ENCODE data around the gene SCN2A. TPM values are rescaled to one million over a fixed set of nuclear protein-coding genes. Genes with fewer than 3 reads are reported as not detected.
"Not testable (repeated sequence)": the region's sequence is repeated elsewhere in the genome, so short reads cannot be mapped to it uniquely, and the experiment has no call there.

SCN2A gene
- total RNA-seq, 2 donors from 2014 or later, result 0.13 to 0.56 TPM

DNA sequence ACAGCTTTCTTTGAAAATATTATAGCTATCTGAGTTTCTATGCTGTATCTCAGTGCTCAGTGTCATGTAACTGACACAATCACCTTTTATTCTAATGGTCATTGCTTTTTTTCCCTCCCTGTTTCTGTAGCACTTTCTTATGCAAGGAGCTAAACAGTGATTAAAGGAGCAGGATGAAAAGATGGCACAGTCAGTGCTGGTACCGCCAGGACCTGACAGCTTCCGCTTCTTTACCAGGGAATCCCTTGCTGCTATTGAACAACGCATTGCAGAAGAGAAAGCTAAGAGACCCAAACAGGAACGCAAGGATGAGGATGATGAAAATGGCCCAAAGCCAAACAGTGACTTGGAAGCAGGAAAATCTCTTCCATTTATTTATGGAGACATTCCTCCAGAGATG lies 56.4 kb downstream of the SCN2A start:
- intact Hi-C loops (cut with DNase I), result loop anchor here in 1 of 2 donors (5.0 kb wide), 1 partner anchor 128 kb away; no protein-coding TSS in a partner anchor
- DNase-seq, result no peak
- ATAC-seq, result no peak

DNA sequence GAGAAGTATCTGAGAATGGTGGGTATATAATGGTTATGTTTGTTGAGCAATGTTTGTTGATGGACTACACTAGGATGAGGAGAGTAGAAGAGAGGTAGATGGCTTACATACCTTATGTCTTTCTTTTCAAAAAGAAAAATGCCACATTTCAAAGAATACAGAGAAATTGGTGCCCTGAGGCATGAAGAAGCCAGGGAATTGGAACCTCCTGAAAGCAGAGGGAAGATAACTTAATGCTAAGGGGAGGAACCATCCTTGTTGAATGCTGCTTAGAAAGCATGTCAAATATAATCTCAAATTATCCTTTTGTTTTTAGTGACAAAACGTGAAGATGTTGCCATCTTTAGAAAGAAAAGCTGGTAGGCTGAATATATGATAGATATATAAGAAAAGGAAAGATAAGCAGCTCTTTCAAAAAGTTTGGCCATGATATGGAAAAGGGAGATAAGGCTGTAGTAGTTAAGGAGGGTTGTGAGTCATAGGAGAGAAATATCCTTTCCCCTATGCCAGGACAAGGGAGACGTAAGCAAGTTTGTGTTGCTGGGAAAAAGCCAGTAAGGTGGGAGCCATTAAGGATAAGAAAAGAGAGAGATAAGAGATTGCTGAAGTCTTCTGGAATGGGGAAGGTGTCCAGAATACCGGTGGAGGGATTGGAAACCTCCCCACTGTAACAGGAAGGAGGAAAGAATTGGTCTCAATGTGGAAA lies 66.3 kb downstream of the SCN2A start:
- peak; percentile 70 to 98 for ATAC-seq

DNA sequence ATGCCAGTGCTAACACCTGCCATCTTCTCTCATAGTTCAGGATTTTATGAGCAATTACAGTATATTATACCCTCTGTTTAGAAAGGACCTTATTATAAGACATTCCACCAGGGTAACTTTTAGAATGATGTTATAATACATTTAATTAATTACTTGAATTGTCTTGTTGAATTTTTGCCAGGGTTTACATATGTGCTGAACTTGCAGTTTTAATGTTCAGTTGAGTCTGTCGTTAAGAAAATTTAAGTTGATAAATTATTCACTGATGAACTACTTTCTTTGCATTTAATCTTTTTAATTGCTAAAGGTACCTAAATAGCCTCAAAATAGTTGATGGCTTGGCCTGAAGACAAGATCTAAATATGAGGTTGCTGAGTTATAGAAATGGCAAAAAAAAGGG lies 68.1 kb downstream of the SCN2A start:
- no peak for ATAC-seq
- intact Hi-C loops (cut with DNase I), result no loop called here
- DNase-seq, result no peak

More for the DNA sequence above, 66.3 kb downstream of the SCN2A start:
- DNase-seq, result no peak
- intact Hi-C loops (cut with DNase I), result no loop called here

DNA sequence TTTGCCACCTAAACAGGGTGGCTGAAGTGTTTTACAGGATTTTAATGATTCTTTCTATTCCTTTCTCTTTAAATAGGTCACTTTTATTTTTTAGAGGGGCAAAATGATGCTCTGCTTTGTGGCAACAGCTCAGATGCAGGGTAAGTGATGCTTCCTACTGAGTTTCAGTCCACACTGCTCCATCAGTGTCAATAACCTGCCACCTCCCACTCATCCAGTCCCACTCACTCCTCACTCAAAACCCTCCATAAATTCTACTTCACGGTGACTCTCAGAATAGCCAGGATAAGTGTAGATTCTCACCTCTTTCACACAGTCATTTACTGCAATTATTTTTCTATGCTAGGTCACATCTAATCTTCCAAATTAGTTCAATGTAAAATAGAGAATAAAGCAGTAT lies 72.7 kb downstream of the SCN2A start:
- intact Hi-C loops (cut with DNase I), result no loop called here
- no peak for DNase-seq
- ATAC-seq, result no peak

DNA sequence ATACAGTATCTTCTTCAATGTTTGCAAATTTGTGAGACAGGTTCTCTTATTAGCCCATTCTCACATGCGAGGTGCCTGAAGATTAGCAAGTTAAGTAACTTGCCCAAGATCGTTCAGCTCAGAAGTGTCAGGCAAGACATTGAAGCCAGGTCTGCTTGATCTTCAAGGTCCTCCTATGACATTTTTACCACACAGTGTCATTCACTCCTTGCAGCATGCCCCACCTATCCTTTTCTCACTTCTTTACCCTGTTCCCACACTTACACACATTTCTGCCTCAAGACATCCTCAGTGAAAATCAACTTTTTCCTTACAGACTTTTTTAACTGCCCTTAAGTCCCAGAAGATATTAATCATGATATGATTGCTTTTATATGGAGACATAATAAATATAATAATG lies 73.8 kb downstream of the SCN2A start:
- intact Hi-C loops (cut with DNase I), result no loop called here
- ATAC-seq, result no peak
- no peak for DNase-seq

DNA sequence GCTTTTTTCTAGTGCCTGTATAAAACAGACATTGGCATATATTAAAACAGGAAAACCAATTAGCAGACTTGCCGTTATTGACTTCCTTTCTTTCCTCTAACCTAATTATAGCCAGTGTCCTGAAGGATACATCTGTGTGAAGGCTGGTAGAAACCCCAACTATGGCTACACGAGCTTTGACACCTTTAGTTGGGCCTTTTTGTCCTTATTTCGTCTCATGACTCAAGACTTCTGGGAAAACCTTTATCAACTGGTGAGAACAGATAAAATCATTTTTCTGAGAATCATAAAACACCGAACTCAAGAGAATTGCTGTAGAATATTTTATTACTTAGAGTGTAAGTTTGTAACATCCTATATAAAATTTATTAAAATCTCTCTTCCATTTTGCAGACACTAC lies 74.3 kb downstream of the SCN2A start:
- no peak for ATAC-seq
- intact Hi-C loops (cut with DNase I), result no loop called here
- no peak for DNase-seq

DNA sequence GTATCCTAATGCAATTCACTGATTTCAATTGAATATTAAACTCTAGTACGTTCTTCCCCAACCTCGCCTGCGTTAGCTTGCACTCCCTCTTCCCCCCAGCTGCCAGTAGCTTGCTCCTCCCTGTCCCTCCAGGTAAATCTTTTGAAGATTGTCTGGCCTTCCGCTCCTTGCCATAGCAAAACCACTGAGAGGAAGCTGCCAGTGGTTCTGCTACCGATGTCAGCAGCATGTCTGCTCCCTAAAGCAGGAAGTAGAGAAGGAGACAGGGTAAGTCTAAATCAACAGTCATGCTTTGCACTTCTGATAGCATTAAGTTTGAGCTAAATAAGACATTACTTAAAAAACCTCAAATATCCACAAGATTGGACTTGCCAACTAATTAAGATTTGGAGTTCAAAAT lies 89.1 kb downstream of the SCN2A start:
- intact Hi-C loops (cut with DNase I), result no loop called here
- DNase-seq (no peak), ATAC-seq (no peak)

DNA sequence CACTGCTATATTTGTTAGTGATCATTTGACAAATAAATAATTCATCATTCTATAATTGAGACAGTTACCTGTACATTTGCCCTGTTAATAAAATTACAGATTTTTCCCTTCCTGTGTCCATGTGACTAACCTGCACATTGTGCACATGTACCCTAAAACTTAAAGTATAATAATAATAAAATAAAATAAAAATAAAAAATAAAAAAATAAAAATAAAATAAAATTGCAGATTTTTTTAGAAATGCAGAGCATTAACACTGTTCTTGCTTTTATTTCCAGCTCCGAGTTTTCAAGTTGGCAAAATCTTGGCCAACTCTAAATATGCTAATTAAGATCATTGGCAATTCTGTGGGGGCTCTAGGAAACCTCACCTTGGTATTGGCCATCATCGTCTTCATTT lies 105.1 kb downstream of the SCN2A start:
- intact Hi-C loops (cut with DNase I); ATAC-seq; DNase-seq: not testable (repeated sequence)

DNA sequence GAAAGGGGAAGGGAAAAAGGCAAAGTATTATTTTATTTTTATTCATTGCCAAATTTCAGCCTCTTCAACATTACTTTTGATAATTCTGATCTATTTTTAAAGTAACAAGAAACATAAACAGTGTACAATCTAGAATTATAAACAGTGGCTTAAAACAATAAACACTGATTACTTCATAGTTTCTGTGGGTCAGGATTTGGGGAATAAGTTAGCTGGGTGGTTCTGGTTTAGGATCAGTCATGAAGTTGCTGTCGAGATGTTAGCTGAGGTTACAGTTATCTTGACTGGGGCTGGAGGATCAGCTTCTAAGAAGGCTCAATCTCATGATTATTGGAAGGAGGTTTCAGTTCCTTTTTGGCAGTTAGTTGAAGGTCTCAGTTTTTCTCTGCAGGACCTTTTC lies 109.2 kb downstream of the SCN2A start:
- intact Hi-C loops (cut with DNase I), result no loop called here
- DNase-seq (no peak), ATAC-seq (no peak)

DNA sequence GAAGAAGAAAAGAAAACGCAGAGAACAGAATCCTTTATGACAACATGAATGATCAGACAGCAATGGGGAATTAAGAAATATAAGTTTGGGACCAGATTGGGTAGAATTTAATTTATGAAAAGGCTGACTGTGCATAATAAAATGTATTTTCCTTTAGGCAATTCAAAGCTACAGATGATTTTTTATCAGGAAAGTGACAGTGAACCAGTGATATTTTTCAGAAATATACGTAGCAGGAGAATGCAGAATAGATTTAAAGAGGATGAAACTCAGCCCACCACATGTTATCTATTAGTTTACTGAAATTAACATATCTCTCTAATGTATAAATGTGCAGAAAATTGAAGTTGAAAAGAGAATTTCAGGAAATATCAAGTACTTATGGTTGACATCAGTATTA lies 110.0 kb downstream of the SCN2A start:
- ATAC-seq (no peak), DNase-seq (no peak)
- intact Hi-C loops (cut with DNase I), result no loop called here

DNA sequence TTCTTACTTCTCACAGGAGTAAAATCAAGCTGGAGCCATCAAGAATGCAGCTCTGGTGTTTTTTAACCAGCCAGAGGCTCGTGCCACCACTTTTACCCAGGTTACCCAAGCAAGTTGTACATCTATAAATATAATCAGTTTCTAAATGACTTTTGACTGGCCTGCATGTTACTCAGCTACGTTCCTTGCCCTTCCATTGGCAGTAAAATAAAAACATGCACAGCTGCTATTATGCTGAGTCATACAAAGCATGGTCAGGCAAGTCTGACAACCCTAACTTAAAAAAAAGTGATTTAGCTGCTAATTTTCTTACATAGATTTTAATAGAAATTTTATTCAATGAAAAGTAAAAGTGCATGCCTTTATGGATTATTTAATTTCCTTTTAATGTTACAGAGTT lies 118.5 kb downstream of the SCN2A start:
- ATAC-seq, result peak in 1 of 2 donors; percentile 49
- intact Hi-C loops (cut with DNase I), result no loop called here
- no peak for DNase-seq

DNA sequence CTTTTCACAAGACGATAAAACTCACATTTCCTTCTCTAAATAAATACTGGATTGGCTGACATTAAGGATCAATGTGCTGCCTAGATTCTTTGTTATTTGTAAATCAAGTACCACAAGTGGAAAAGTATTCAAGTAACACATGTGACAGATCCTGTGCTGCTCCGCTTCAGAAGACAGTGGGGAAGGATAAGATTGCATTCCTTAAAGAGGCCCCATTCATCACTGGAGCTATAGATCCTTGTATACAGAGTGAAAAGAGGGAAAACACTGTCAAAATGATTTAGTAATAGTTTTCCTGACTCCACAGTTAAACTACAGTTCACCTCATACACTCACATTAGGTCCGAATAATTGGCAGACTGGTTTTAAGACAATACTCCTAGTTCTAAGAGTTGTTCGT lies 122.3 kb downstream of the SCN2A start:
- ATAC-seq (no peak), DNase-seq (no peak)
- intact Hi-C loops (cut with DNase I), result no loop called here

DNA sequence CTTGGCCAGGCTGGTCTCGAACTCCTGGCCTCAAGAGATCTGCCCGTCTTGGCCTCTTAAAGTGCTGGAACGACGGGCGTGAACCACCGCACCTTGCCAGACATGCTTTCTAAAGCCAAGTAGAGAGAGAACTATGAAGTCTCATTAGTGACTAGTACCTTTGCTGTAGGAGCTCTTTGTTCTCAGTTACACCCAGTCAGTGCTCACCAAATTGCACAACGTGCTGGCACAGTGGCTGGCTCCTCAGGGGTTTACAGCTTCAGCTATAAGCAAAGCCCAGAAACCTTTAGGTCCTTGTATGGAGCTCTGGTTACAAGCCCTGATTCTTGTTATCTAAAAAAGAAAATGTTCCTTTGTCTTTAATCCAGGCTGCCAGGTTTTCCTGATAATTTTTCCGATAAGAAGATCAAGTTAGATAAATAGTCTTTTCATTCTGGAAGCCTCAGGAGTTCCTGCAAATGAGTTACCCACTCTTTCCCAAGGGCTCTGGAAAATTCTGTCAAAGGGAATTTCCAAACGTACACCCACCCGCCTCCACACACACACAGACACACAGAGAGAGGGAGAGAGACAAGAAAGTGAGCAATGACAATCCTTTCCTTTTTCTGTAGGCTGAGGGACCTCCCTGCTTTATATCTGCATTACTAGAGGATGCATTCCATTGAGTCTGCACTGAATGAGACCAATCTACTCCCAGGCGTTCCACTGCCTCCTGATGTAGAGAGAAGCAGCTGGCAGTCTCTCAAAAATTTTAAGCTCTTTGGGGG lies 130.1 kb downstream of the SCN2A start:
- intact Hi-C loops (cut with DNase I), result no loop called here
- DNase-seq, result no peak

DNA sequence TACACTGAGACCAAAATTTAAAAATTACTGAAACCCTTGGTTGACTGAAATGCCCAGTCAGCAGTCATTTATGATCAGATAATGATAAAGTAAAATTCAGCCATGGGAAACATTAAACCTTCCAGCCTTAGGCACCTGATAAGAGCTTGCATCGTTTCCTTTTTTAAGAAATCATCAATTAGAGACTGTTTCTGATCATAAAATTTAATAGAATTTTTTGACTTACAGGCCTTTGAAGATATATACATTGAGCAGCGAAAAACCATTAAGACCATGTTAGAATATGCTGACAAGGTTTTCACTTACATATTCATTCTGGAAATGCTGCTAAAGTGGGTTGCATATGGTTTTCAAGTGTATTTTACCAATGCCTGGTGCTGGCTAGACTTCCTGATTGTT lies 130.7 kb downstream of the SCN2A start:
- DNase-seq, result no peak
- no peak for ATAC-seq
- intact Hi-C loops (cut with DNase I), result no loop called here

More for the DNA sequence above, 130.1 kb downstream of the SCN2A start:
- no peak for ATAC-seq

DNA sequence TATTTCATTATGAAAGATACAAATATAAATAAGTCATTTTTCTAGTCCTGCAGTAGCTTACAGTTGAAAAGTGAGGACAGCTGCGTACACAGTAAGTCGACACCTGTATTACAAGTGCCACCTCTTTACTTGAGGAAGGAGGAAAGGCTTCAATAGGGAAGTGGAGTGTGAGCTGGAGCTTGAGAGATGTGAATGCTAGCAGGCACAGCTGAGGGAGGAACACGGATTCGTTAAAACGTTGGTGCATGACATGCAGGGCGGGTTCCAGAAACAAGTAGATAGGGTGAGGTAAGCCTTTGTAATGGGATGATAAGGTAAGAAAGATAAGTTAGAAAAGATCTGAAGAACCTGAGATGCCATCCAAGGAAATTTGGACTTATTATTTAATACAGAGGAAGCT lies 132.1 kb downstream of the SCN2A start:
- intact Hi-C loops (cut with DNase I), result no loop called here
- no peak for DNase-seq
- ATAC-seq, result no peak

DNA sequence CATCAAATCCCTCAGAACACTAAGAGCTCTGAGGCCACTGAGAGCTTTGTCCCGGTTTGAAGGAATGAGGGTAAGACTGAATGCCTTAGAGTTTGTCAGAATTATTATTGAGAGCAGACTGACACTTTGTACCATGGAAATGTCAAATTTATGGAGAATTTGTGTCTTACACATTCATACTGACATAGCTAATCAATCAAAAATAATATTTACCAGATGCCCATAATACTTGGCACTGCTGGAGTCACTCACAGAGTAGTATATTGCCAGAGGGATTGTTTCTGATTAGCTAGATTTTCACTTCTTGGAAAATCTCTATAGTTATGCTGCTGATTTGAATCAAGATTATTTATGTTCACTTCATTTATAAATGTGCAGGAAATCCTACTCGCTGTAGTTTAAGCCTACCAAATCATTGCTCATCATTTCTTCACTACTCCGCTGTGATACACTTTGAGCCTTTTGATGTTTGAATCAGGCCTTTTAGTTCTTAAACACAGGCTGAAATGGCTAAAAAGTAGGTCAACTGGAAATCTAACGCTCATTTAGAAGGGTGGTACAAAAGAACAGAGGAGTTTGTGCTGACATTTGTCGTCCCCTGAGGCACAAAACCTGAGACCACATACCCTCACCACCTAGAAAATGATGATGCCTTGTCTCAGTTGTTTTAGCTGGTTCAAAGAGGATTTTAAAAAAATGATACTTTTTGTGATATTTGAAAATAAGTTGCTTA lies 134.2 kb downstream of the SCN2A start:
- no peak for DNase-seq
- no peak for ATAC-seq
- intact Hi-C loops (cut with DNase I), result no loop called here

DNA sequence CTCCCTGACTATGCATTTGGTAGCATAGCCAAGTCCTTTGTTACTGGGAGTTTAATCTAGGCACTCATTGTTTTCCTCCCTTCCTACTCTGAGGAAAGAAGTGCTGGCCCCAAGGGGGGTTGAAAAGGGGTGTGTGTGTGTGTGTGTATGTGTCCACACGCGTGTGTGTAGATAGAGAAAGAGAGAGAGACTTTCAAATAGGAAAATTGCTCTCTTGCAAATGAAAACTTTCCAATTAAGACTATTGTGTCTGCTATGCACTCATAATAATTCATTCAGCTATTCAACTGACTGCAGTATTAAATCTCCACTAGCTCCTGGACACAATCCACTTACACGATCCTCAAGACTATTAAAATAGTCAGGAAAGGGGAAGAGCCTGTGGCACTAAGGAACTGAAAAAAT lies 137.4 kb downstream of the SCN2A start:
- ATAC-seq (no peak), DNase-seq (no peak)
- intact Hi-C loops (cut with DNase I), result no loop called here

DNA sequence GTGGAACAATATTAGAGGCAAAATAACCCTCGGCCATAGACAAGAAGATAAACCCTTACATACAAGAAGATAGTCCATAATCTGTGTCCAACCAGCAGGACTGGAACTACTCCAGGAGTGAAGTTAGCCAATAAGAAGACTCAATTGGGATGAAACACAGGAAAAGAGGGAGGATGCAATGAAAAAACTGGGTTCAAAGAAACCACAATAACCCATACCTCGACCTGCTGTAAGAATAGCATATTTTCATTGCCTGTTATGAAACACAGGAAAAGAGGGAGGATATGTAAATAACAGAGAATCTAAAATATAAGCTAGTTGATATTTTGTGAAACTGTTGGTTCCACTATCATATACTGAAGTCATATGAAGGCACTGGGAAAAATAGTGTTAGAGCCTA lies 143.1 kb downstream of the SCN2A start:
- intact Hi-C loops (cut with DNase I), result no loop called here
- DNase-seq (no peak), ATAC-seq (no peak)

DNA sequence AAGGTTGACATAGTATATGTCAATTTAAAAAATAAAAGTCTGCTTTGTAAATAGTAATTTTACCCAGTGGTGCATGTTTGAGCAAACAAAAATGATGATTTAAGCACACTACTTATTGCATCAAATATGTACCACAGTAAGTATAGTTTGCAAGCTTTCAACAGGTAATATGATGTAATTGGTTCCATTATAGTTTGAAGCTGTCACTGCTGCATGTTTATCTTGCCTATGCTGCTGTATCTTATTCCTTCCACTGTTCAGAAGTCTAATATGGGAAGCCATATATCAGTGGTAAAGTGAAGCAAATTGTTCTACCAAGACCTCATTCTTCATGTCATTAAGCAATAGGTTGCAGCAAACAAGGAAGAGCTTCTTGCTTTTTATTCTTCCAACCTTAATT lies 151.7 kb downstream of the SCN2A start:
- intact Hi-C loops (cut with DNase I), result no loop called here
- DNase-seq (no peak), ATAC-seq (no peak)

DNA sequence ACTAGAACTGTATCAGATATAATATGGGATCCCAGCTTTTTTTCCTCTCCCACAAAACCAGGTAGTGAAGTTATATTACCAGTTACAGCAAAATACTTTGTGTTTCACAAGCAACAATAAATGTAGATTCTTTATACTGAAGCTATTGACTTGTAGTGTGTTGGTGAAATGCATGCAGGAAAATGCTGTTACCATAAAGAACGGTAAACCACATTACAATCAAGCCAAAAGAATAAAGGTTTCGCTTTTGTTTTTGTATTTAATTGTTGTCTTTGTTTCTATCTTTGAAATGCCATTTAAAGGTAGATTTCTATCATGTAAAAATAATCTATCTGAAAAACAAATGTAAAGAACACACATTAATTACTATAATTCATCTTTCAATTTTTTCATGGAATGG lies 152.6 kb downstream of the SCN2A start:
- no peak for ATAC-seq
- intact Hi-C loops (cut with DNase I), result no loop called here

More for the DNA sequence above, 152.6 kb downstream of the SCN2A start:
- no peak for DNase-seq
